Kidney (tissue), 14 donors: ENCODE measurements around the gene CRYGS. TPM values are rescaled to one million over a fixed set of nuclear protein-coding genes. Genes with fewer than 3 reads are reported as not detected.

Source experiments
- DNase-seq, 5 donors: peaks; one replicate each; pipeline ENCODE4 v3.0.0-alpha.2; 2013 to 2020
- FAIRE-seq: peaks from 2 replicates; lab custom pipeline; 2012; peaks lifted over from hg19 to GRCh38; lab: Jason Lieb, UNC
- H3K27ac ChIP-seq, 2 donors: one replicate each; pipeline ENCODE4 v1.7.0; 2013; ENCODE audit warnings: low read depth in 2 of 2, low read length in 2 of 2, inconsistent platforms in 1 of 2
- H3K27me3 ChIP-seq: one replicate; pipeline ENCODE4 v1.7.1; 2013; ENCODE audit warnings: low read length, inconsistent platforms; ENCODE audit not compliant: control insufficient read depth, insufficient read depth
- H3K36me3 ChIP-seq, 3 donors: one replicate each; pipeline versions ENCODE4 v1.7.0 to v1.7.1; 2013; ENCODE audit warnings: low read length in 3 of 3, control low read depth in 1 of 3, inconsistent platforms in 1 of 3; ENCODE audit not compliant: insufficient read depth in 3 of 3, control insufficient read depth in 2 of 3
- H3K4me1 ChIP-seq, 3 donors: one replicate each; pipeline versions ENCODE4 v1.7.0 to v1.7.1; 2013; ENCODE audit warnings: low read length in 3 of 3, inconsistent platforms in 1 of 3, low read depth in 1 of 3; ENCODE audit not compliant: control insufficient read depth in 2 of 3, insufficient read depth in 2 of 3
- H3K4me3 ChIP-seq, 3 donors: one replicate each; pipeline versions ENCODE4 v1.7.0 to v1.8.1; 2013; ENCODE audit warnings: low read length in 3 of 3, control low read depth in 1 of 3, inconsistent platforms in 1 of 3
- H3K9ac ChIP-seq, 3 donors: one replicate each; pipeline versions ENCODE4 v1.7.0 to v1.7.1; 2013; ENCODE audit warnings: low read length in 3 of 3, control low read depth in 1 of 3, inconsistent platforms in 1 of 3
- H3K9me3 ChIP-seq, 3 donors: one replicate each; pipeline versions ENCODE4 v1.7.0 to v1.7.1; 2013; ENCODE audit warnings: low read length in 3 of 3, control low read depth in 1 of 3, inconsistent platforms in 1 of 3; ENCODE audit not compliant: control insufficient read depth in 2 of 3, insufficient read depth in 1 of 3
- CTCF ChIP-seq: IDR thresholded peaks from 3 replicates; pipeline ENCODE4 v1.5.1; 2012; ENCODE audit warnings: mild to moderate bottlenecking, moderate library complexity, borderline replicate concordance; ENCODE audit not compliant: insufficient read depth; ENCODE audit errors: extremely low read depth
- intact Hi-C: fragments of 100-400 bp; cut with DNase I; formaldehyde crosslinking; loops from one replicate; pipeline ENCODE4 v1.11.1; 2022
- polyA plus RNA-seq: library from polyadenylated mRNA; stranded (reverse); fragments of 350-450 nt; fragmentation: Illumina TruSeq; extraction: RNeasy Lipid Tissue Mini Kit (QIAGEN cat#74804); gene quantifications from one replicate; pipeline ENCODE4 v1.2.3, GENCODE V29; 2014; ENCODE audit warnings: low read depth, low replicate concordance; ENCODE audit not compliant: insufficient read depth
- total RNA-seq: library from RNA; stranded (reverse); fragmentation: NEBNext Ultra II Directional; extraction: Animal tissue kit (Norgen Biotek cat#: 25700); gene quantifications from one replicate; pipeline ENCODE4 v1.2.1, GENCODE V29; 2021
- donor health status: control.
- donor health status: control.
- donor health status: control.
- donor health status: control.
- donor health status: control.
- donor health status: DM: yes; HTN: yes; CAD: no.
- donor health status: Normal renal cell carcinoma (clear cell type).

The CRYGS gene
- total and polyA plus RNA-seq, 2 donors from 2014 or later, result 2.9 to 3.7 TPM

DNA sequence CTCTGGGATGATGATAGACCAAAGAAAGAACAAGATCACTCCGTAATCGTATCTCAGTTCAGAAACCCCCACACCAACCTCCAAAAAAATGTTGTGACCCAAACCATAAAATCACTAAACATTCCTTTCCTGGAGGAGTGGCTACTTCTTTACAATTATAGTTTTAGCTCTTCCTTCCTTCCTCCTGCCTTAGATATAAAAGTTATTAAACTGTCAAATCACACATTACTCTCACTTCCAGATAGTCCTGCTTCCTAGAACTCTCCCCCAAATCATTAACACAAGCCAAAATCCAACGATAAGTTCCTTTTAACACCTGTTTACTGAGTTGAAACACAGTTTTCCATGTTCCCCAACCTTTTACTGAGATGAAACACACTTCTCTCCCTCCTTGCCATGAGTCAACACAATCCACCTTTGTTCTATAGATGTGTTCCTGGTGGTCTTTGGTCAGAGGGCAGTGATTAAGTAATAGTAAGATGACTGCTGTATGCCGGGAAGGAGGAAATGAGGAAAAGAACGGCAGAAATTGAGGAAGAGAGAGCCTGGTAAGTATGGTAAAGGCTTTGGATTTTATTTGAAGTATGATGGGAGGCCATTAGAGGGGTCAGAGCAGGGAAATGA, 8.3 kb upstream of the CRYGS start:
- H3K9me3 ChIP-seq, result no peaks in the 10 kb centered on the region
- TF ChIP-seq CTCF, result no peak
- H3K27me3 ChIP-seq, result no peaks in the 10 kb centered on the region
- H3K27ac ChIP-seq, result no peak overlapping the region
- DNase-seq (no peak), FAIRE-seq (no peak)
- no peaks in the 10 kb centered on the region for H3K4me1 ChIP-seq
- intact Hi-C loops, result no loop called here
- no peak overlapping the region for H3K9ac ChIP-seq
- H3K4me3 ChIP-seq, result no peak overlapping the region
- H3K36me3 ChIP-seq, result peaks cover 4 to 33% (median 19%) of the 10 kb centered on the region in 3 donors

GRCh38 chr3:186551387-186551786, 7.2 kb upstream of the CRYGS start:
- Histone ChIP-seq H3K27ac (no peak overlapping the region), H3K9ac (no peak overlapping the region), H3K36me3 (peaks cover under 1 to 31% (median 14%) of the 10 kb centered on the region in 3 donors), H3K4me3 (no peak overlapping the region), H3K27me3 (no peaks in the 10 kb centered on the region), H3K9me3 (no peaks in the 10 kb centered on the region), H3K4me1 (no peaks in the 10 kb centered on the region)
- FAIRE-seq (no peak), DNase-seq (no peak)
- no peak for TF ChIP-seq CTCF
- intact Hi-C loops, result no loop called here

- TF ChIP-seq CTCF, result no peak
- Histone ChIP-seq H3K9me3 (no peaks in the 10 kb centered on the region), H3K27me3 (no peaks in the 10 kb centered on the region), H3K9ac (no peak overlapping the region), H3K4me1 (no peaks in the 10 kb centered on the region), H3K27ac (no peak overlapping the region), H3K36me3 (peaks cover 0 to 19% (median 12%) of the 10 kb centered on the region in 3 donors), H3K4me3 (no peak overlapping the region)
- no peak for DNase-seq
- intact Hi-C loops, result no loop called here
- FAIRE-seq, result no peak
Observed at GRCh38 chr3:186549497-186549896, 5.3 kb upstream of the CRYGS start.
